GM21390 (cell line): ENCODE data around the gene FHIT.
A peak's percentile ranks its signal among the peaks of the same experiment; 100 is the strongest.
"Not testable (repeated sequence)": the region's sequence is repeated elsewhere in the genome, so short reads cannot be mapped to it uniquely, and the experiment has no call there.

Experiments
- ATAC-seq: cut with Tn5 transposase; IDR thresholded peaks from one replicate; pipeline ENCODE4 v1.9.1; 2021; ENCODE audit not compliant: unreplicated experiment

FHIT gene

DNA sequence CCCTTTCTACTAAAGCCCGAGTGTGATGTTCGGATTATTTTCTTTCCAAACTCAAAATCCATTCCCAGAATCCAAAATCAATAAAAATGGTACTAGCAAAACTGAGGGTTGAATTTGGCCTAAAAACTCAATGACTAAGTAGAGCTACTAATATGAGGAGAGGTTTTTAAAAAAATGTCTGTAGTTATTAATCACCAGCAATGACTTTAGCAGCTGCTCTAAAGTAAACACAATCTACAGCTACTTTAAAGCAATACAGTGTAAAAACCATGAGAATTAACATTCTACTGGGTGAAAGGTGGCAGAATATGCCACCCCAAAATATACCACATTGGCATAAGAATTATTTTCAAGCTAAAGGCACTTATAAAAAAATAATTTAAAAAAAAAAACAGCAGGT, 23.5 kb downstream of the FHIT start:
- ATAC-seq = no peak

GRCh38 chr3:61226166-61226686, 25.0 kb downstream of the FHIT start:
- no peak for ATAC-seq

- no peak for ATAC-seq
Observed at GRCh38 chr3:61224823-61225222, 26.4 kb downstream of the FHIT start.

DNA sequence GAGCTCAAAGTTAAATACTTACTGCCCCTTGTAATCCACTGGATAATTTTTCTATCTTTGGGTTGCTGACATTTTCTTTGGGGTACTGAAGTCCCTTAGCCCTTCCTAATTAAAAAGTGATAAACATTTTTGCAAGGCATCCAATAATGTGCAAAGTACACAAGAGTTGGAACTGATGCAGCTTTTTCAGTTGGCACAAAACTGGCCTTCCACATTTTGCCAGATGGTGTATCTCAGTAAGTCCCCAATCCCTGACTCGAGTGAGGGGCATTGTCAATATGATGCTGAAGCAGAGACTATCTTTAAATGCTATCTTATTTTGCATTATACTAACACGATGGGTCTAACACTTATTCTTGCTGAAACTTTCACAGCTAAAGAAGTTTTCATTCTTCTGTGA, 27.8 kb downstream of the FHIT start:
- ATAC-seq = no peak

GRCh38 chr3:61222467-61222866, 28.8 kb downstream of the FHIT start:
- no peak for ATAC-seq

DNA sequence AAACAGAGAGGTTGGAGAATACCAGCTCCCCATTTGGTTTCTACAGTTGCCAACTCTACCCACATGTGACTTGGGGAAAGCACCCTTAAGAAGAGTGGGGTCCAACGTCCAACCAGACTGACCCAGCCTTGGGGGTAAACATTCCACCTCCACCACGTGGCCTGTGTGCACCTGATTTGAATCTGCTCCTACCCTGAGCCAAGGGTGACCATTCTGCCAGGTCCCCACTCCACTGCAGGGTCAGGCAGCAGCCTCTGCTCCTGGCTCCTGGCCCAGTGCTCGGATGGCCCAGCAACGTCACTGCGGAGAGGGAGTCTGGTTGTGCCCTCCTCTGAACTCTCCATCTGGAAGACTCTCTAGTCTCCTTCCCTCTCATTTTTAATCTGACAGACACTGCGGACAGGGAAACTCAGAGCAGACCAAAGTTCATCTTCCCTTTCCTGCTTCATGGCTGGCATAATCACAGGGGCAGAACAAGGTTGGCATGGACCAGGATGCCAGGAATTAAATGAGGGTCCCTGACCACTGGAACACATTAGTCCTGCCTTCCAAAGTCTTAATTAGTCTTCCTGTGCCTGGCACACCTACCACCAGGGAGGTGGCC, 29.4 kb downstream of the FHIT start:
- ATAC-seq = no peak

GRCh38 chr3:61218504-61218903, 32.7 kb downstream of the FHIT start:
- ATAC-seq = no peak

DNA sequence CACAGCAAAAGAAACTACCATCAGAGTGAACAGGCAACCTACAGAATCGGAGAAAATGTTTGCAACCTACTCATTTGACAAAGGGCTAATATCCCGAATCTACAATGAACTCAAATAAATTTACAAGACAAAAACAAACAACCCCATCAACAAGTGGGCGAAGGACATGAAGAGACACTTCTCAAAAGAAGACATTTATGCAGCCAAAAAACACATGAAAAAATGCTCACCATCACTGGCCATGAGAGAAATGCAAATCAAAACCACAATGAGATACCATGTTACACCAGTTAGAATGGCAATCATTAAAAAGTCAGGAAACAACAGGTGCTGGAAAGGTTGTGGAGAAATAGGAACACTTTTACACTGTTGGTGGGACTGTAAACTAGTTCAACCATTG, 35.1 kb downstream of the FHIT start:
- not testable (repeated sequence) for ATAC-seq

DNA sequence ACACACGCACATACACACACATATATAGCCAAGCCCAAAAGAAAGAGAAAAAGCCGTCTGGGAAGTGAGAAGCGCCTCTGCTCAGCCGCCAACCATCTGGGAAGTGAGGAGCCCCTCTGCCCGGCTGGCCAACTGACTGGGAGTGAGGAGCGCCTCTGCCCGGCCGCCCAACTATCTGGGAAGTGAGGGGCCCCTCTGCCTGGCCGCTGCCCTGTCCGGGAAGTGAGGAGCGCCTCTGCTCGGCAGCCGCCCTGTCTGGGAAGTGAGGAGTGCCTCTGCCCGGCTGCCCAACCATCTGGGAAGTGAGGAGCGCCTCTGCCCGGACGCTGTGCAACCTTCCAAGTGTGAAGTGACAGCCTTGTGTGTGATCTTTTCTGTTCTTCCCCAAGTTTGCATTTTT, 49.2 kb downstream of the FHIT start:
- ATAC-seq = no peak

GRCh38 chr3:61201071-61201470, 50.2 kb downstream of the FHIT start:
- no peak for ATAC-seq

- ATAC-seq = no peak
Observed at GRCh38 chr3:61200270-61200669, 51.0 kb downstream of the FHIT start.

DNA sequence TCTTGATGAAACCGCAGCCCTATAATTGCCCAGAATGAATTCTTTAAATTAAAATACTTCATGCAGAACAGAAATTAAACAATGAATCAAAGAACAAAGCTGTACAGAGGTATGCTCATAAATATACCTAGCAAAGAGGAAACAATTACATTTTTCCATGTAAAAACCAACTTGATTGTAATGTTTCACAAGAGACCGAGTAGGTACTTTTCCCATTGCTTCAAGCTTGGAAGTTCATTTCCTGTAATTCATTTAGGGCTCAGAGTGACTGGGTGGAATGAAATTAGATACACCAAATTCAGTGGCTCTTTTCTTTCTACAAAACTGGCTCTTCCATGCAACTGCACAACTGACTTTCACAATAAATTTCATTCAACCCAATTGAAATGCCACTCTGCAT, 51.4 kb downstream of the FHIT start:
- ATAC-seq = no peak

GRCh38 chr3:61194892-61195538, 56.2 kb downstream of the FHIT start:
- ATAC-seq = no peak

GRCh38 chr3:61192222-61192621, 59.0 kb downstream of the FHIT start:
- ATAC-seq = no peak

- ATAC-seq = not testable (repeated sequence)
Observed at GRCh38 chr3:61190205-61190604, 61.0 kb downstream of the FHIT start.

- no peak for ATAC-seq
Observed at GRCh38 chr3:61186030-61186429, 65.2 kb downstream of the FHIT start.

GRCh38 chr3:61184956-61185355, 66.3 kb downstream of the FHIT start:
- no peak for ATAC-seq

- peak; percentile 34 for ATAC-seq
Observed at GRCh38 chr3:61182662-61183061, 68.6 kb downstream of the FHIT start.

DNA sequence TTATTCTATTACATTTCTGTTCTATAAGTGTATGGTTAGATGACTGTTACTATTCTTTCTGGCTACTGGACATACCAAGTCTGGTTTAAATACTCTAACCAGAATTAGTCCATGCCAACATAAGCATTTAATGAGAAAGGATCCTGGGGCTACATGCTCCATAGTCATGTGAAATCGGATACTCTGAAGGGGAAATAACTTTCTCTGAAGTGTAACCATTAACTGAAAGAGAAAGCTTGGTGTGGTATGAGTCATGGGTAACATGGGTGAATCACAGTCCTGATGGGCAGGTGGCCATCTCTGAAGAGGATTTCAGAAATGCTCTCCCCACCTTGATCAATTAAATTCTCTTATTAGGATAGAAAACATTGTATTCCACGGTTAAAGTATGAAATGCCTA, 69.4 kb downstream of the FHIT start:
- ATAC-seq = peak; percentile 99

- no peak for ATAC-seq
Observed at GRCh38 chr3:61180206-61180605, 71.0 kb downstream of the FHIT start.

- ATAC-seq = no peak
Observed at GRCh38 chr3:61178167-61178566, 73.1 kb downstream of the FHIT start.

DNA sequence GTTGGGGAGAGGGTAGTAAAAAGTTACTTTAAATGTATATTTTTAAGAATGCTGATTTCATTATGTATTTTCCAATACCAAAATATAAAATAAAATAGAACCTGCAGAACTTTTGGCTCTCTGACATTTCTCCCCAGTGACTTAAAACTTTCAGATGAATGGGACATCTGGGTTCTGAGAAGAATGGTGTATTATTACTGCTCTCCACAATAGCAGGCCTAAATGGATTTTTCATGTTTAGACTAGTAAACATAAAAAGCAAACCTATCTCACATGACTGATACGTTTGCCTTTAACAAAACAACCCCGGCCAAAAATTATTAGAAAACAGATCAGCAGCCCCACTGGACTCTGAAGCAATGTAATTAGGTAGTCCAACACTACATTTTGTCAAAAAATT, 73.8 kb downstream of the FHIT start:
- no peak for ATAC-seq

- no peak for ATAC-seq
Observed at GRCh38 chr3:61173676-61174075, 77.6 kb downstream of the FHIT start.
